NCI-H345 treated with DMSO at 0.1 percent for 48 hours (cell line): ENCODE measurements around the gene MALT1.

Source experiments
- DNase-seq: peaks from one replicate; lab custom pipeline; 2025; ENCODE audit not compliant: unreplicated experiment; lab: John Stamatoyannopoulos, UW

The MALT1 gene

DNA sequence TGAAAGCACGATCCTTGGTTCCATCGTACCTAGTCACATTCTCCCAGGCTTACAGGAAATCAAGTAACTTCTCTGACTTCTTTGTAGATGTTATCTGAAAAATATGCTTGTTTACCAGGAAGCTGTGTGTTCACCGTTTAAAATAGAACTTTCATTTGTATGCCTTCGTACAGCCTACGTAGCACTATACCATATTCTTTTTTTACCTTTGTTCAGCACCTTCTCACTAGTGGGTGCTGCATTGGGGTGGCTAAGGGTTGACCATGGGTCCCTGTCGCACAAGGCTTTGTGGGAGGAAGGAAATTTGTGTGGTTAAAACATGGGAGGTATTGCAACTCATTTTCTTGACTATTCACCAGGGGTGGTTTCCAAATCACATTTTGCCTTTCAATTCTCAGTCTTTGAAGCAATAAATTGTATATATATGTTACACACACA is 16.6 kb downstream of the MALT1 start:
- DNase-seq: no peak

DNA sequence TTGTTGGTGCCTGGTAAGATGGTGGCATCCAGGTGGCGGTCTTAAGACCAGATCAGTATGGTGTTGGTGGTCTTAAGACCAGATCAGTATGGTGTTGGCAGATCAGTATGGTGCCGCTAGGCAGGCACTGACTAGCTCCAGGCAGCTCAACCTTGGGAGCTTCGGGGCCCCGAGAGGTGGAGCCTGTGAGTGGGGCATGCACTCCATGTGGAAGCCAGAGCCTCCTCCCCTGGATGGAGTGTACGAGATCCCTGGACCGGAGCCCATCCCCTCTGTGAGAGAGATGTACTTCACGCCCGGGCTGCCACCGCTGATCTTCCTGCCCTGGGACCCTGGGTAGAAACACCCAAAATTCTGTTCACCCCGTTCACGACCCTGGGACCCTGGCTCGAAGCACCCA is 19.0 kb downstream of the MALT1 start:
- DNase-seq: no peak

DNA sequence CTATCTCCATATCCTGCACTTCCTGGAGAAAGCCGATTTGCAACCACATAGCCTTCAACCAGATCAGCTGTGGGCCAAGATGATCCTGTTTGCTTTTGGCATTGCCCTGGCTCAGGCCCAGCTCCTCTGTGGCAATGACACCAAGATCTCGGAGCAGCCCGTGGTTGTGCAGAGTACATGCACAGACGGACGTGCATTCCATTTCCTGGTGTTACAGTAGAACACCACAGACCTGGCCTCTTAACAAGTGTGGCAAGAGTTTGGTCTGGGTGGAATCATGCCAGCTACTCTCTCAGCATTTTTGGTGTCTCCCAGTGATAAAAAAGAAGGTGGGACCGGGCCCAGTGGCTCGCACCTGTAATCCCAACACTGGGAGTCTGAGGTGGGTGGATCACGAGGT is 20.0 kb downstream of the MALT1 start:
- DNase-seq: no peak

DNA sequence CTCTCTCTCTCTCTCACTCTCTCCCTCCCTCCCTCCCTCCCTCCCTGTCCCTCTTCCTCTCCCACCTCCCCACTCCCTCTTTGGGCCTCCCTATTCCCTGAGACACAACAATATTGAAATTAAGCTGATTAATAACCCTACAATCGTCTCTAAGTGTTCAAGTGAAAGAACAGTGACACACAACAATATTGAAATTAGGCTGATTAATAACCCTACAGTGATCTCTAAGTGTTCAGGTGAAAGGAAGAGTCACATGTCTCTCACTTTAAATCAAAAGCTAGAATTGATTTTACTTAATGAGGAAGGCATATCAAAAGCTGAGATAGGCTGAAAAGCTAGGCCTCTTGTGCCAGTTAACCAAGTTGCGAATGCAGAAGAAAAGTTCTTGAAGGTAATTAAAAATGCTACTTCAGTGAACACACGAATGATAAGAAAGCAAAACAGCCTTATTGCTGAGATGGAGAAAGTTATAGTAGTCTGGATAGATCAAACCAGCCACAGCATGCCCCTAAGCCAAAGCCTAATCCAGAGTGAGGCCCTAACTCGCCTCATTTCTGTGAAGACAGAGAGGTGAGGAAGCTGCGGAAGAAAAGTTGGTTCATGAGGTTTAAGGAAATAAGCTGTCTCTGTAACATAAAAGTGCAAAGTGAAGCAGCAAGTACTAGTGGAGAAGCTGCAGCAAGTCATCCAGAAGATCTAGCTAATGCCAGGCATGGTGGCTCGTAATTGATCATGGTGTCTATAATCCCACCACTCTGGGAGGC is 21.3 kb downstream of the MALT1 start:
- DNase-seq: no peak

DNA sequence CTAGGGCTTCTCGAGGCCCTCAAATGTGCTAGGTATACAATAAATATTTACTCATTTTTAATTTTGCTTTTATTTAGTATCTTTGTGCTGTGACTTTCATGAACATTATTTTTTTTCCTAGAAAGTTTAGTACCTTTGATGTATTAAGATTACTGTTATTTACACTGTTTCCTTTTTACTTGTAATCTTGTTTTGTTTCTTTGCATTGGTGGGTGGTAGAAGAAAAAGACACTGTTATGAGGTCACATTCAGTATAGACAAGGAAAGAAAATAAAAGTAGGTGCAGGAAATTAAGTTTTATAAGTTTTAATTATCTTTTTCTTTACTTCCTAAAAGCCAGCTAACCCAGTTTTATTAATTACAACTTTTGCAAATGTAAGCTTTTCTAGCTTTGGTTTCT is 23.0 kb downstream of the MALT1 start:
- DNase-seq: no peak

DNA sequence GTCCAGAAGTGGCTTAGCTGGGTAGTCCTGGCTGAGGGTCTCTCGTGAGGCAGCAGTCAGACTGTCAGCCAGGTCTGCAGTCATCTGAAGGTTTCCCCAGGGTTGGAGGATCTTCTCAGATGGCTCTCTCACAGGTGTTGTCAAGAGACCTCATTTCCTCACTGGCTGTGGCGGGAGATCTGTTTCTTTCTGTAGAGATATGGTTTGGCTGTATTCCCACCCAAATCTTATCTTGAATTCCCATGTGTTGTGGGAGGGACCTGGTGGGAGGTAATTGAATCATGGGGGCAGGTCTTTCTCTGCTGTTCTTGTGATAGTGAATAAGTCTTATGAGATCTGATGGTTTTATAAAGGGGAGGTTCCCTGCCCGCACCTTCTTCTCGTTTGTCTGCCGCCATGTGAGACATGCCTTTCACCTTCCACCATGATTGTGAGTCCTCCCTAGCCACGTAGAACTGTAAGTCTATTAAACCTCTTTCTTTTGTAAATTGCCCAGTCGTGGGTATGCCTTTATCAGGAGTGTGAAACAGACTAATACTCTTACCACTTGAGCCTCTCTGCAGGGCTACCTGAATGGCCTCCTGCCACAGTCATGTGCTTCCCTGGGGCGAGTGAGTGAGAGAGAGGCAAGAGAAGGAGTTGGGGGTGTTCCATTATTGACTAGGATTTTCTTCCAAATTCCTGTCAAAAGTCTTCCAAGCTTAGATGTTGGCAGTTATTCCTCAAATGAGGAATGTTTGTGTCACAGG is 23.6 kb downstream of the MALT1 start:
- DNase-seq: no peak

DNA sequence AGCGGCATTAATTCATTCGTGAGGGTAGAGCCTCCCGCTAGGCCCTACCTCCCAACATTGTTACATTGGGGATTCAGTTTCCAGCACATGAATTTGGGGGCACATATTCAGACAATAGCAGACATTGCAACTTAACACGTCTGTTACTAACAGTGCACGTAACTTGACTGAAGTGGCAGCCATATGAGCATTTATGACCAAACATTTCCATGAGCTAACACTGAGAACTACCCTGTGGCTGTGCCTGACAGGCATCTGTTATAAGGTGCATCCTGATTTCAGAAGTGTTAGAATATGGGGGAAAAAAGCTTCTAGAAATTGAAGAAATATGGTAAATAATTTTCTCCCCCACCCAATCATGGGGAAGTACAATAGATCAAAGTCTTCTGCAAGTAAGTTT is 24.5 kb downstream of the MALT1 start:
- DNase-seq: no peak

DNA sequence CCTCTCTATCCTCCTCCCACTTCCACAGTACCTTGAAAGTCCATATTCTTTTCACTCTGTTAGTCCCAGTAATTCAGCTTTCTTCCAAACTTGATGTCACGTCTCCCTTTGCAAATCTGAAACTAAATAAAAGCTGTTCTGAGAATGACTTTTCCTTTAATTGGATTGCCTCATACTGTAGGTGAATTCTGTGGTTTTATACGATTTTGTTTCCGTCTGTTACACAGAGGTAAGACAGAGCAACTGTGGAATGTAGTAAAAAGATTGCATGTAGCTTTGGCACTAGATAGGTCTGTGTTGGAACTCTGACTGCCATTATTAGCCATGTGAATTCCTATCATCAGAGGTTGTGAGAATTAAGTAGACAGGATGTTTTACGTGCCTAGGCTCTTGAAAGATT is 25.9 kb downstream of the MALT1 start:
- no peak for DNase-seq

DNA sequence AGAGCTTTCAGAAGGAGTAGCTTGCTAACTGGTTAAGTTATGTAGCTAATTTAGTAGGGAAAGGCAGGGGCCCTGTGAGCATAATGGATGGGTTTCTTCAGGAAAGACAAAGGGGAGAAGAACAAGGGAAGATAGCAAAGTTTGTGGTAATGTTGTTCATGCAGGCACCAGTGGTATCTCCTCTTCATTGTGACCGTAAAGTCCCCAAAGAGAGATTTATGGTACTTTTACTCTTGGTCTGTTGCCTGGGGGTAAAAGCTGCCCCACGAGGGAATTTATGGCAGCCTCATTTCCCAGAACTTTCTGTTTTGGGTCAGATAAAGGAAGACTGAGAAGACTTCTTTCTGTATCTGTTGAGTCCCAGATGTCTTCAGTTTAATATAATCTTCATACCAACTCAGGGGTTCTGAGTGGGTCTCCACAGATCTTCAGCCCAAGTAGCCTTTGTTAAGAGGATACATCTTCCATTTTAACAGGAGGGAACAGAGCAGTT is 27.5 kb downstream of the MALT1 start:
- no peak for DNase-seq

DNA sequence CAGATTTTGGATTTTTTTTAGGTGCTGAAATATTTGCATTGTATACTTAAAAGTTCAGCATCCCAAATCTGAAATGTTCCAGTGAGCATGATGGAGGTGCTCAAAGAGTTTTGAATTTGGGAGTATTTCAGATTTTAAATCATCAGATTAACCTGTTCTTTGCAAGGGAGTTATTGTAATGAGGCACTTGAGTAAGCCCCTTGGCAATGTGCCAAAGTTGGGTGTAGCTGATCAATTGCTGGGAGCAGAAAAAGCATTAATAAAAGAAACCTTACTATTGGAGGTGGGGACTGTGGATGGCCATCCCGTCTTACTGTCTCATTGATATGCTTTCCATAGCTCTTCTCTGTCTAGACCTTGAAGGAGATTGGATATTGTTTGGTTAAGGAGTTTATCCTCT is 28.3 kb downstream of the MALT1 start:
- no peak for DNase-seq

DNA sequence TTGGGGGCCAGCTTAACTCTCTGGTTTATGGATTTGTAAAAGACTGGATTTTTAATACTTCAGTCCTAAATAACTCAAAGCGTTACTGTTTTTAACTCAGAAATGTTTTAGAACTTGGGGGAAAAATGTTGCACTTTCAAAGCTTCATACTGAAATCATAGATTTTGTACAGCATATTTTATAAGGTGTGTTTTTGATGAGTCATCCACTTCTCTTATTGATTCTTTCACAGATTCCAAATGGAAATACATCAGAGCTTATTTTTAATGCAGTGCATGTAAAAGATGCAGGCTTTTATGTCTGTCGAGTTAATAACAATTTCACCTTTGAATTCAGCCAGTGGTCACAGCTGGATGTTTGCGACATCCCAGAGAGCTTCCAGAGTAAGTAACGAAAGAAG is 28.9 kb downstream of the MALT1 start:
- no peak for DNase-seq

DNA sequence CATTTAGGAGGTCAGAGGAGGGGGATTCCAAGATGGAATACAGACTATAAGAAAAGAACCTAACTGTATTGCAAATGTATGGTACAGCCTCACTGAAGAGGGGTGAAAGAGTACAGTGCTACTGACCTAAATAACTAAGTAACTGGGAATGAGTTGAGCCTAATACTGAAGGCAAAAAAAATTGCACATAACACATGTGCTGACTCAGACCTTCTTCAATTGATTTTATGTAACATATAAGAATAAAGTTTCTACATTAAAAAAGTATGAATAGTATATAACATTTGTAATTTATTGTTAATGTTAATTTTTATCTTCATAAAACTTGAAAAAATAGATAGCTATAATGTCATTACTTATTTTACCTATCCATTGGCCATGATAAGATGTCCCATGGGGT is 41.7 kb downstream of the MALT1 start:
- no peak for DNase-seq

DNA sequence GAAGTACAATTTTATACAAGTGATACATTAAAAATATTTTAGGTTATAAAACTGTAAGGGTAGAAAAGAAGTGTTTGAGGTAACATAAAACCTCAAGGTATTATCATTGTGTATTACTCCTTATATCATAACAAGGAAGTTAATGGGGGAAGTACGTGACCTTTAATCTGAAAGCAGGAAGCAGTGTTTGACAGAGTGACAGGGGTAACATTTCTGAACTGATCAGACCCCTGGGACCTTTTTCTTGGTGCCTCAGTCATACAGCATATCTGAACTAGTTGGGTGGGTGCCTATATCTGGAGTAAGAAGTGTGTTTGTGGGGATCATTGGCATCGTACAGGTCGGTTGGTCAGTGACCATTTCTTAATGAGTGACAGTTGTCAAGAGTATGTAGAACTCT is 43.0 kb downstream of the MALT1 start:
- DNase-seq: no peak

DNA sequence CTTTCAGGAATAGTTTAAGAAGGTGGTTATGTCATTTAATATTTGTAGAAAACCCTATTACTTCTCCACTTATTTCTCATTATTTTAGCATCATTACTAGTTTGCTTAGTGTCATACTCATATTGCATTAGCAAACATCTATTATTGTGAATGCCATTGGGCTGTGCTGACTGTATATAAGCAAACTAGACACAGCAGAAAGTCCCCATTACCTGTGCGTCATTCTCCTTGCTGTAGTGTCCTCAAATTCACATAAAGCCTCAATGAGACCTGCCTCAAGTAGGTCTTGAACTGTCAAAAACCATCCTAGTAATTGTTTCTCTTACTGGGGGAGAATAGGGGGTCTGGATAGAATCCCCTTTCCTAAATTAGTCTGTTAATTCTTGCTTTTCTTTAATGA is 43.6 kb downstream of the MALT1 start:
- no peak for DNase-seq

DNA sequence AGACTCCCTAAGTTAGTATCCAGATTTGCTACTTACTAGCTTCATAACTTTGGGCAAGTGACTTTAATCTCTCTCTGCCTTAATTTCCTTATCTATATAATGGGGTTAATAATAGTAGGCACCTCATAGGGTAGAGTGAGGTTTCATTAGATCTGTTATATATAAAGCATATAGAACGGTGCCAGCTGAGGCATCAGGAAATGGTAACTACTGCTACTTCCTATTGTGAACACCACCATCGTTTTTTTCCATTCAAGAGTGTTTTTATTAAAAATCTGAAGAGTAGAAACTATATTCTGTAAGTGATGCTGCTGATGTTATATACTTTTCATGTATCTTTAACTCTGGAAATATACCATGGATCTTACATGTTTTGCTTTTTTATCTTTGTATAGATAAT is 44.3 kb downstream of the MALT1 start:
- no peak for DNase-seq

DNA sequence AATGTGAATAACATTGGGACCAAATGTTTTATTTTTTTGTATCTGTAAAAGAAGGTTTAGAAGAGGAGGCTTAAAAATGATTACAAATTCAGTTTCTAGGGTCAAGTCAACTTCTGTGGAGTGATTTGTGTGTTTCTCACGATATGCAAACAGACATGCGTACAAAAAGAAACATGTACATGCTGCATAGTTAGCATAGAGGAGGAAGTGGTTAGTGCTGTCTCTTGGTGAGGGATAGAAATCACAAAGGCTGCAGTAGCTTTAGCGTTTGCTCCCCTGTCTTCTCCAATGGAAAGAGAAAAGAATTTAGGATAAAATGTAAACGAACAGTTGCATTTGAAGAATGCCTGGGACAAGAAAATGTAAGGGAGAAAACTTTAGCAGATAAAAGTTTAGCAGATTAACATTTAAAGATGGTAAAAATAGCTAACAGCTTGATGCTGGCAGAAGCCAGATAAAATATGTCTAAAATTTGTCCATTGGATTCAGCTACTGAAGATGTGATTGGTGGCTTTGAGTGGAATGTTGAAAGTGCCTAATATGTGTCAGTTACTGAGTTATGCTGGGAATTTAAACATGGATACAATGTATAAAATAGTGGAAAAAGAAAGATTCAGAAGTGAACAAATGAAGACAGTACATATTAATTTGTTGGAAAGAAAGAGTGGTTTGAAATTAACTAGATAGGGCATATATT is 44.9 kb downstream of the MALT1 start:
- DNase-seq: no peak

DNA sequence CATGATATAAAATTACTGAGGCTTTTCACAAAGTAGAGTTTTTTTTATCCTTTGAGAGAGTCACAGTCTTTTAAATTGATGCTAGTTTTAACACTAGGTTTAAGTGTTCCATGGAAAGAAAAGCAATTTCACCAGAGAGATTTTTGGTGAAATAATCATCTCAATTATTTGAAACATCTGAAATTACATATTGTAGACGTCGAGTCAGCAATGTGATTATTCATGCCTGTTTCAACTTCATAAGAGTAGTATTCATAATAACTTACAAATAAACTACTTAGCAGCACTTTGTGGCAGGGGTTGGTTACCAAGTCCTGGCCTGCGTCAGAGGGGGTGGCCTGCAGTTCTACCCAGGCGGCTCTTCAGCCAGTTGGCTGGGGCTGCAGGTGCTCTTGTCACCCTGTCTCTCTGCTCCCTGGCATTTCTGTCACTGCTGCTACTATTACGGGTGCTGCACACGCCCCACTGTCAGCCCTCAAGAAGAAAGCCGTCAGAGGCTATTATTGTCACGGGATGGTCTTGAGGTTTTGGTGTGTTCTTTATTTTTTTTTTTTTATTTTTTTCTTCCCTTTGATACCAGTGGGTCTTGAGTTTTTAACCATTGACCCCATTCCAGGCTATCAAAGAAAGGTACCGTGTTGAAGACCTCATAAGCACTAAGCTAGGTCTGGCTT is 50.4 kb downstream of the MALT1 start:
- no peak for DNase-seq

DNA sequence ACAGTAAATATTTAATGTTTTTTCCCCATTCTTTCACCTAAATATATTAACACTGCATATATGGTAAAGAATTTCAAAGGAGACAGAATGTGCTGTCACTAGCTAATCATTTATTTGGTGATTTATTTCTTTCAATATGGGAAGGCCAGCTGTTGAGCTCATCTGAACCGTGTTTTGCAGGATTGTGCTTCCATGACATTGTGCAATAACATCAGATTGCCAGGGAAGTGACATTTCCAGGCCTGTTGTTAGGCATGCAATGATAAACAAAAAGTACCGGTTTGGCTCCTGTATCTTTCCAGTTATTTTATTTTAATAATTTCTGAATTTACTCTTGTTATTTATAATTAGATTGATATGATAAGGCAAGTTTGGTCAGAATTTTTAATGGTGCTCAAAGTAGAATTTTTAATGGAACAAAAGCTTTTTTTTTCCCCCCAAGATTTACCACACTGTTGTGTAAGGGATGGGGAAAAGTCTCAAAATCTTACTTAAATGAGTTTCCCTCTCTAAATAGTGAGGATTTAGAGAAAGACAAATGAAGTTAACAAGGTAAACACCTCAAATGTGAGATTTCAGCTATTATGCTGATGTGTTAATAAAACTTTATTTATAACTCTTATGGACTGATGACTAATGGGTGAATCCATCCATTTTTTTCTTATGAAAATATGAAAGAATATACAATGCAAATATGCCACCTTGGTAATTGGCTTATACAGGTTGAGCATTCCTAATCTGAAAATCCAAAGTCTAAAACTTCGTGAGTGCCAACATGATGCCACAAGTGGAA is 52.7 kb downstream of the MALT1 start:
- DNase-seq: no peak

DNA sequence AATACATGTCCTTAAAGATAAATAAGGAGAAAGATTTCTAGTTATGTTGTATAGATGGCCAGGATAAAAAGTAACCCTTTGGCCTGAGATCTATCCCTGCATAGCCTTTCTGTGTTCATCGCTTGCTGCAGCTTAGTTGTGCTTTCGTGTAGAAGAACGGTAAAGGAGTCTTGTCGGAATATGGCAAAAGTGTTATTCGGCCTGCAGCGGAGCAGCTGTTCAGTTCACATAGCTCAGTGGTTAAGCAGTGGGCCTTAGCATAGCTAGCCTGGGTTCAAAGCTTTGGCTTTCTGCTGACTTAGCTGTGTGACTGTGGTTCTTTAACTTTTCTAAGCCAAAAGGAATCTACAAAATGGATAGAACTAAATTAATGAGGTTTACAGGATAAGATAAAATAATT is 55.4 kb downstream of the MALT1 start:
- no peak for DNase-seq

DNA sequence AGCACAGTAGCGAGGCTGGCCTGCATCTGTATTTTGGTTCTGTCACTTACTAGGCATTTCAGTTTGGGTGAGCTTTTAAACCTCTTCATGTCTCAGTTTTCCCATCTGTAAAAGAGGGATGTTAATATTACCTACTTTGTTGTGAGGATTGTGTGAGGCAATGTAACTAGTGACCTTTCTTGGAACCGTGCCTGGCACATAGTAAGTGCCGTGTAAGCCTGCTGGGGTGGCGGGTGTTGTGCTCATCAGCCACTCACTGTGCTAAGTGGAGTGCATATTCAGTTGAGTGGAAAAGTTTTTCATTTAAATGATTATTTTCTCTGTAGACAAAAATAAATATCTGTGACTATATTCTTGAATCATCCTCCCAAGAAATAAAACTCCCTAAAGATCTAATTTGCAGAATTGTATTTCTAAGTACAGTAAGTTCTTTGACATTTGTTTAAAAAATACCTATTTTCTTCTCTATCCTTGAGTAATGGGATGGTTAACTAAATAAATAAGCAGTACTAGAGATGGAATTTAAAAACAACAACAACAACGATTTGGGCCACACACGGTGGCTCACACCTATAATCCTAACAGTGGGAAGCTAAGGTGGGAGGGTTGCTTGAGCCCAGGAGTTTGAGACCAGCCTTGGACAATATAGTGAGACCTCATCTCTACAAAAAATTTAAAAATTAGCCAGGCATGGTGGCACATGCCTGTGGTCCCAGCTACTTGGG is 56.7 kb downstream of the MALT1 start:
- DNase-seq: no peak
